GM21576 (cell line): Measurements from ENCODE around the gene USP46.

ENCODE experiments used
- ATAC-seq: cut with Tn5 transposase; IDR thresholded peaks from one replicate; pipeline ENCODE4 v1.9.1; 2021; ENCODE audit warnings: mild to moderate bottlenecking, moderate library complexity; ENCODE audit not compliant: unreplicated experiment

The USP46 gene, protein sequence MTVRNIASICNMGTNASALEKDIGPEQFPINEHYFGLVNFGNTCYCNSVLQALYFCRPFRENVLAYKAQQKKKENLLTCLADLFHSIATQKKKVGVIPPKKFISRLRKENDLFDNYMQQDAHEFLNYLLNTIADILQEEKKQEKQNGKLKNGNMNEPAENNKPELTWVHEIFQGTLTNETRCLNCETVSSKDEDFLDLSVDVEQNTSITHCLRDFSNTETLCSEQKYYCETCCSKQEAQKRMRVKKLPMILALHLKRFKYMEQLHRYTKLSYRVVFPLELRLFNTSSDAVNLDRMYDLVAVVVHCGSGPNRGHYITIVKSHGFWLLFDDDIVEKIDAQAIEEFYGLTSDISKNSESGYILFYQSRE

DNA sequence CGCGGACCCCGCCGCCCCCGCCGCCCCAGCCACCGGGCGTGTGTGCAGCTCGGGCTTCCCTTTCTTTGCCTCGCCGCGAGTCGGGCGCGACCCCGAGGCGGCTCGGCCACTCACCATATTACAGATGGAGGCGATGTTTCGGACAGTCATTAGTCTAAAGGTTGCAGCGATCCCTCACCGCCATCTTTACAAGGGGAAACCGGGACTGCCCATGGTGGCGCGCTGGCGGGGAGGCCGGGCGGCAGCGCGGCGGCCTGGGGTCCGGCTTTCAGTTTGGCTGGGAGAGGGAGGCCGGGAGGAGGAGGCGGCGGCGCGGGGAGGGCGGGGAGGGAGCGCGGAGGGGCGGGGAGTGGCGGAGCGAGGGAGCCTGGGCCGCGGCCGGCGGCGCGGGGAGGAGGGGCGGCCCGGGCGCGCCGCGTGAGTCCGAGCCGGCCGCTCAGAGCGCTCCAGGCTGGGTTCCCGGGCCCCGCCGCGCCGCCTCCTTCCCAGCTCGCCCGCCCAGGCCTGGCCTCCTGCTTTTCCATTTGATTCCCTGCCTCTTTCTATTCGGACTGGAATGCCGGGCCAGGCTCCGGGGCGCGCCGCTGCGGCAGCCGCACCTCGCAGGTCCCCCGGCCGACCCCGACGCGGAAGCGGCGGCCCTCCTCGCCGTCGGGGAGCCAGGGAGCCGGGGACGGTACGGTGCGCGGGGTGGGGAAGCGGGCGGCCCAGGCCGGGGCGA lies at the start of gene USP46:
TSS of gene USP46 (minus strand) at position 301 of the 721 bp plus-strand sequence. CDS start at position 150, 151 bp downstream.
- peak; percentile 72 for ATAC-seq

- ATAC-seq, result no peak
These were observed 45.6 kb upstream of the USP46 start for GRCh38 chr4:52704661-52705060.

- ATAC-seq, result no peak
These were observed 45.0 kb upstream of the USP46 start for GRCh38 chr4:52704133-52704532.

- peak; percentile 97 for ATAC-seq
These were observed 42.1 kb upstream of the USP46 start for GRCh38 chr4:52701207-52701606.

DNA sequence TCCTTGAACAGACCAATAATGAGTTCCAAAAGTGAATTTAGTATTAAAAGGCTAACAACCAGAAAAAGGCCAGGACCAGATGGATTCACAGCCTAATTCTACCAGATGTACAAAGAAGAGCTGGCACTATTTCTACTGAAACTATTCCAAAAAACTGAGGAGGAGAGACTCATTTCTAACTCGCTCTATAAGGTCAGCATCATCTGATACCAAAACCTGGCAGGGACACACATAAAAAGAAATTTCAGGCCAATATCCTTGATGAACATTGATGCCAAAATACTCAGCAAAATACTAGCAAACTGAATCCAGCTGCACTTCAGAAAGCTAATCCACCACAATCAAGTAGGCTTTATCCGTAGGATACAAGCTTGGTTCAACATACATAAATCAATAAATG lies 35.8 kb upstream of the USP46 start:
- ATAC-seq, result no peak

GRCh38 chr4:52693492-52693891 lies 34.4 kb upstream of the USP46 start:
- ATAC-seq, result no peak

DNA sequence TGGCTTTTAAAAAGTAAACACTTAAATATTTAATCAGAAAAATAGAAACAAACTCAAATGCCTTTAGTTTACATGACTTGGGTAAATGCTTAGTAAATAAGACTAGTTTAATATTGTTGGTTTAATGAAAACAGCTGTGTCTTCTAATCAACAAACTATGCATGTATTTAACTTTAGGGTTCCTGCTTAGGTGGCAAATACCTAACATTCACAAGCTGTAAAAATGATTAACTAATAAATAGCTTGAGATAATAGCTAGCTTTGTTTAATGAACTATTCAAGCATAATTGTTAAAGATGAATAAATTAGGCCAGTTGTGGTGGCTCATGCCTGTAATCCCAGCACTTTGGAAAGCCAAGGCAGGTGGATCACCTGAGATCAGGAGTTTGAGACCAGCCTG lies 30.0 kb upstream of the USP46 start:
- no peak for ATAC-seq

DNA sequence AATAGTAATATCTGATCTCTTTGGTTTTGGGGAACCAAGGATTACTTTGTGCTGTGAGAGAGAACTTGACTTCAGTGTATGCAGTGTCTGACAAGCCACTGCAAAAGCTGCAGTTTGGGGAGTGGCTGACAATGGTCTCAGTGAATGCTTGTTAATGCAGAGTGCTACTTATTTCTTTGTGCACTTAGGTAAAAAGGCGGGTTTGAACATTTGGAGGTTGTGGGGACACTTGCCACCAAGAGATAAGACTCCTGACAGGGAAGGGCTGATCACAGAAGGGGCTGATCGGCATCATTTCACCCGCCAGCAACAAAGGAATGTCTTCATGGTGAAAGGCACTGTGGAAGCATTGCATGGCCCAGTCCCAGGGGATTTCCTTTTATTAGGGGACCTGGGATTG lies 28.6 kb upstream of the USP46 start:
- no peak for ATAC-seq

DNA sequence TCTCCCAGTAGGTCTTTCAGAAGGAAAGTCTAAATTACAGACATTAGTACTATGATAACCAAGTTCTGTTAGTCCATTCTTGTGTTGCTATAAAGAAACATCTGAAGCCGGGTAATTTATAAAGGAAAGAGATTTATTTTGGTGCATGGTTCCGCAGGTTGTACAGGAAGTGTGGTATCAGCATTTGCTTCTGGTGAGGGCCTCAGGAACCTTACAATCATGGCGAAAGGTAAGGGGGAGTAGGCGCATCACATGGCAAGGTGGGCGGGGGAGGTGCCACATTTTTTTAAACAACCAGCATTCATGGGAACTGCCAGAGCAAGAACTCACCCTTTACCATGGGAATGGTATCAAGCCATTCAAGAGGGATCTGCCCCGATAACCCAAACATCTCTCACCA lies 26.2 kb upstream of the USP46 start:
- ATAC-seq, result no peak

DNA sequence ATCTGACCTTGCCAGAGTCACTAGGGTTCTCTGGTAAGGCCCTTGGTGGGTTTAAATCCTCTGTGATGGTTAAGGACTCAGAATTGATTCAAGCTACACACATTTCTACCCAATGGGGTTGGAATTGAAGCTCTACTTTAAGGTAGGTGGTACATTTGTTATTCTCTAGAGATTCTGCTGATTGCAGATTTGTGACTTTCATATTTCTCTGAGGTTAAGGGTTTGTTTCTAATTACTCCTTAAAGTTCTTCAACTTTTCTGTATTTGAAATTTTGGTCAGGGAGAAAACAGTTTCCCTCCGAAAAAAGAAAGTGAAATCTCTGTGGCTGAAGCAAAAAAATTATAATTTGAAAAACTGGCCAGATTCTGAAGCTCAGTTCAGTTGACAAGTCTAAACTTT lies 25.8 kb upstream of the USP46 start:
- no peak for ATAC-seq

DNA sequence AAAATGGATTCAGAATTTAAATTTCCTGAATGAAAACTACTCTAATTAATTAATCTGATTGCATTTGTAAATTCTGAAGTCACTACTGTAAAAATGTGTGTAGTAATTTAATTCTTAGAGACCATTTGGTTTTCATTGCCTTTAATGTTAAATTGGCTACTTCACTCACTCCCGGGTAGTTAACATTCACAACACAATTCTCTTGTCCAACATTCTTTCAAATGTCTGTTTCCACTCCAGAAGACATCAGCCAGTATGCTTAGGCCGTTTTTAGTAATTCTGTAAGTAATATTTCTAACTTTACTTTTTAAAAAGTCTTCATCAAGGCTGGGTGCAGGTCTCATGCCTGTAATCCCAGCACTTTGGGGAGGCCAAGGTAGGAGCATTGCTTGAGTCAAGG lies 21.3 kb upstream of the USP46 start:
- no peak for ATAC-seq

- ATAC-seq, result no peak
These were observed 17.4 kb upstream of the USP46 start for GRCh38 chr4:52676536-52676935.

GRCh38 chr4:52675111-52675510 lies 16.0 kb upstream of the USP46 start:
- no peak for ATAC-seq

GRCh38 chr4:52670739-52671138 lies 11.6 kb upstream of the USP46 start:
- no peak for ATAC-seq

DNA sequence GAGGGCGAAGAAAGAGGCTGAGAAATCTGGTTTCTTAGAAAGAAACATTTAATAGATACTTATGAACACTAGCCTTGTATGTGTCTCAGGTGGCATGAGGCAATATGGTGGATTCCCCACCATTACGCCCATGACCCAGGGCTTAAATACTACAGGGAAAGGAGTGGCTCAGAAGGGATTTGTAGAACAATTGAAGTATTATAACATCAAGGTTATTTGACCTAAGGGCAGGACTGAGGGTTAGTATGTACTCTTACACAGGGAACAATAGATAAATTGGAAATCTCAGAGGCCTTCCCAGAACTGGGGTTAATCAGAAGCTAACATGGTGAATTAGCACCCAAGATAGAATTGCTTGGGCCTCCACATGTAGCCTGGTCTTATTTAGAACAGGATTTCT lies 11.0 kb upstream of the USP46 start:
- ATAC-seq, result no peak

DNA sequence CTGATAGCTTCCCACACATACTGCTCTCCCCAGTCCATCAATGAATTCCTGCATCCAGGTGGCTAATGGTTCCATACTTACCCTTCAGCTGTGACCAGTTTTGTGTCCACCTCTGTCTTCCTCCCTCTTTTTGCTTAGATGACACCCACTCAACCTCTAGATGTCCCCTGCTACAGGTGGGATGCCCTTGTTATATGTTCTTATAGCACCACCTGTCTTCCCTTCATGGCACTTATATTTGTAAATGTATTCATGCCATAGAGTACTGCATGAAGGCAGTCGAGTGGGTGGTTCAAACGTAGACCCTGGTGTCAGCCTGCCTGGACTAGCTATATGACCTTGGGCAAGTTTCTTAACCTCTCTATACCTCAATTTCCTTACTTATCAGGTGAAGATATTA lies 6.5 kb upstream of the USP46 start:
- peak; percentile 84 for ATAC-seq

DNA sequence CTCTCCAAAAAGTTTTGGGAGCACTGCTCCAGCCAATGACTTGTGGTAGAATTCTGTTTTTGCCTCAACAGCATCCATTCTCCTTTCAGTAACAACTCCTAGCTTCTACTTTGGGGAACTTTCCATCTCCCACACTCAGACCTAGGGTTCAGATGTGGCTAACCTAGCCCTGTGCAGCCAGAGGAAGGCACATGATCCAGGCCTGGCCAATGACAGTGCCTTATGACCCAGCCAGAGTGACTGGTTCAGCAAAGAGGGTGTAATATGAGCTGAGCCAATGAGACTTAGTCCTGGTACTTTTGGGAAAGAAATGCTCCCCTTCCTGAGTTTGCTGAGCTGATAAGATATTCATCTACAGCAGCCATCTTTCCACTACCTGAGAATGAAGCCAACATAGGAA lies 5.4 kb upstream of the USP46 start:
- no peak for ATAC-seq

DNA sequence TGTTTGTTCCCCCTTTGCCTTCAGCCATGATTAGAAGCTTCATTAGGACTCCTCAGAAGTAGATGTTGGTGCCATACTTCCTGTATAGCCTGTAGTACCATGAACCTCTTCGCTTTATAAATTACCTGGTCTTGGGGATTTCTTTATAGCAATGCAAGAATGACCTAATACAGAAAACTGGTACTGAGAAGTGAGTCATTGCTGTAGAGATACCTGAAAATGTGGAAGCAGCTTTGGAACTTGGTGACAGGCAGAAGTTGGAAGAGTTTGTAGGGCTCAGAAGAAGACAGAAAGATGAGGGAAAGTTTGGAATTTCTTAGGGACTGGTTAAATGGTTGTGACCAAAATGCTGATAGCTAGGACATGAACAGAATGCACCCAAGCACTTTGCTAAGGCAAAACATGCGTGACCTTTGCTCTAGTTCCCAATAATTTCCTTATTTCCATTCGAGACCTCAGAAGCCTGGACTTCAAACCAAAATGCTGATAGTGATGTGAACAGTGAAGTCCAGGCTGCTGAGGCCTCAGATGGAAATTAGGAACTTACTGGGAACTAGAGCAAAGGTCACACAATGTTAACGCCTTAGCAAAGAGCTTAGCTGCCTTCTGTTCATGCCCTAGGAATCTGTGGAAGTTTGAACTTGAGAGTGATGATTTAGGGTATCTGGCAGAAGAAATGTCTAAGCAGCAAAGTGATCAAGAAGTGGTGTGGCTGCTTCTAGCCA lies 3.0 kb upstream of the USP46 start:
- ATAC-seq, result no peak

- no peak for ATAC-seq
These were observed 1.5 kb upstream of the USP46 start for GRCh38 chr4:52660643-52661042.

- ATAC-seq, result peak; percentile 33
These were observed 691 bp upstream of the USP46 start for GRCh38 chr4:52659722-52660261.

GRCh38 chr4:52658641-52659000 lies 480 bp downstream of the USP46 start:
- no peak for ATAC-seq
